OCI-M2 (cell line): Measurements from ENCODE around the gene SMOC2.

ENCODE experiments used
- DNase-seq: peaks from one replicate; lab custom pipeline; 2025; ENCODE audit not compliant: unreplicated experiment; lab: John Stamatoyannopoulos, UW

SMOC2 gene

GRCh38 chr6:168479421-168479820 is 38.4 kb downstream of the SMOC2 start:
- DNase-seq, result no peak

GRCh38 chr6:168480481-168480880 is 39.5 kb downstream of the SMOC2 start:
- no peak for DNase-seq

GRCh38 chr6:168485818-168486217 is 44.8 kb downstream of the SMOC2 start:
- no peak for DNase-seq

GRCh38 chr6:168490757-168491156 is 49.8 kb downstream of the SMOC2 start:
- no peak for DNase-seq

GRCh38 chr6:168493976-168494375 is 53.0 kb downstream of the SMOC2 start:
- DNase-seq, result no peak

- DNase-seq, result no peak
Observed at GRCh38 chr6:168494726-168495125, 53.7 kb downstream of the SMOC2 start.

GRCh38 chr6:168495133-168495532 is 54.1 kb downstream of the SMOC2 start:
- DNase-seq, result no peak

- DNase-seq, result no peak
Observed at GRCh38 chr6:168495636-168496035, 54.7 kb downstream of the SMOC2 start.

GRCh38 chr6:168496139-168496996 is 55.4 kb downstream of the SMOC2 start:
- no peak for DNase-seq

GRCh38 chr6:168496997-168497331 is 56.0 kb downstream of the SMOC2 start:
- no peak for DNase-seq

- no peak for DNase-seq
Observed at GRCh38 chr6:168497381-168497780, 56.4 kb downstream of the SMOC2 start.

- DNase-seq, result no peak
Observed at GRCh38 chr6:168498161-168498843, 57.3 kb downstream of the SMOC2 start.

GRCh38 chr6:168499045-168499650 is 58.2 kb downstream of the SMOC2 start:
- no peak for DNase-seq

- no peak for DNase-seq
Observed at GRCh38 chr6:168500519-168500918, 59.5 kb downstream of the SMOC2 start.

- no peak for DNase-seq
Observed at GRCh38 chr6:168501561-168501960, 60.6 kb downstream of the SMOC2 start.

- DNase-seq, result no peak
Observed at GRCh38 chr6:168504366-168504765, 63.4 kb downstream of the SMOC2 start.

- DNase-seq, result no peak
Observed at GRCh38 chr6:168506460-168506859, 65.5 kb downstream of the SMOC2 start.

GRCh38 chr6:168507297-168507696 is 66.3 kb downstream of the SMOC2 start:
- DNase-seq, result no peak

GRCh38 chr6:168507730-168508129 is 66.7 kb downstream of the SMOC2 start:
- no peak for DNase-seq

GRCh38 chr6:168508903-168509302 is 67.9 kb downstream of the SMOC2 start:
- no peak for DNase-seq

GRCh38 chr6:168513766-168514165 is 72.8 kb downstream of the SMOC2 start:
- DNase-seq, result no peak

- no peak for DNase-seq
Observed at GRCh38 chr6:168514216-168514615, 73.2 kb downstream of the SMOC2 start.
